ENCODE results near the gene C2CD2. TPM values are rescaled to one million over a fixed set of nuclear protein-coding genes. Genes with fewer than 3 reads are reported as not detected.

C2CD2 gene
- total RNA-seq, 4 donors from 2014 or later = 9.5 to 37.5 (median 18.3) TPM

GRCh38 chr21:41929248-41929647 lies 24.6 kb downstream of the C2CD2 start:
- Histone ChIP-seq H3K27me3 (no peaks in the 10 kb centered on the region), H3K9me3 (no peaks in the 10 kb centered on the region), H3K4me1 (peaks cover 0 to 6% of the 10 kb centered on the region in 2 donors), H3K27ac (peak overlapping the region in 1 of 2 donors; percentile 87), H3K36me3 (no peaks in the 10 kb centered on the region), H3K4me3 (no peak overlapping the region)
- no peak for DNase-seq
- TF ChIP-seq POLR2A (IDR thresholded peaks at IDR 0.05) = no peak
- intact Hi-C loops (cut with DNase I; ENCODE audit: low total_unique reads) = no loop called here

GRCh38 chr21:41928621-41929220 lies 25.1 kb downstream of the C2CD2 start:
- Histone ChIP-seq H3K27me3 (no peaks in the 10 kb centered on the region), H3K27ac (peak overlapping the region in 1 of 2 donors; percentile 87), H3K4me1 (peaks cover 0 to 6% of the 10 kb centered on the region in 2 donors), H3K9me3 (no peaks in the 10 kb centered on the region), H3K4me3 (no peak overlapping the region), H3K36me3 (no peaks in the 10 kb centered on the region)
- TF ChIP-seq POLR2A (IDR thresholded peaks at IDR 0.05) (no peak), CTCF (IDR thresholded peaks at IDR 0.05) (no peak)
- intact Hi-C loops (cut with DNase I; ENCODE audit: low total_unique reads) = no loop called here
- DNase-seq = no peak

GRCh38 chr21:41927727-41928409 lies 25.9 kb downstream of the C2CD2 start:
- intact Hi-C loops (cut with DNase I; ENCODE audit: low total_unique reads) = no loop called here
- peak overlapping the region; percentile 79 to 87 for H3K27ac ChIP-seq
- no peak overlapping the region for H3K4me3 ChIP-seq
- H3K9me3 ChIP-seq = no peaks in the 10 kb centered on the region
- H3K36me3 ChIP-seq = no peaks in the 10 kb centered on the region
- TF ChIP-seq POLR2A (IDR thresholded peaks at IDR 0.05) (no peak), CTCF (IDR thresholded peaks at IDR 0.05) (no peak)
- H3K27me3 ChIP-seq = no peaks in the 10 kb centered on the region
- H3K4me1 ChIP-seq = no peaks in the 10 kb centered on the region
- DNase-seq = no peak

- H3K27me3 ChIP-seq = no peaks in the 10 kb centered on the region
- H3K4me3 ChIP-seq = peak overlapping the region; percentile 17 to 40
- peak overlapping the region; percentile 79 to 87 for H3K27ac ChIP-seq
- TF ChIP-seq POLR2A (IDR thresholded peaks at IDR 0.05) (no peak), CTCF (IDR thresholded peaks at IDR 0.05) (no peak)
- no peaks in the 10 kb centered on the region for H3K4me1 ChIP-seq
- intact Hi-C loops (cut with DNase I; ENCODE audit: low total_unique reads) = no loop called here
- H3K9me3 ChIP-seq = no peaks in the 10 kb centered on the region
- H3K36me3 ChIP-seq = no peaks in the 10 kb centered on the region
- DNase-seq = no peak
Measured at GRCh38 chr21:41926807-41927171, 27.0 kb downstream of the C2CD2 start.

GRCh38 chr21:41926117-41926806 lies 27.6 kb downstream of the C2CD2 start:
- DNase-seq = no peak
- intact Hi-C loops (cut with DNase I; ENCODE audit: low total_unique reads) = no loop called here
- Histone ChIP-seq H3K4me3 (peak overlapping the region; percentile 17 to 40), H3K36me3 (no peaks in the 10 kb centered on the region), H3K27me3 (no peaks in the 10 kb centered on the region), H3K9me3 (no peaks in the 10 kb centered on the region), H3K27ac (peak overlapping the region; percentile 79 to 87), H3K4me1 (no peaks in the 10 kb centered on the region)
- TF ChIP-seq CTCF (IDR thresholded peaks at IDR 0.05) = no peak
- TF ChIP-seq POLR2A (IDR thresholded peaks at IDR 0.05) = peak in 1 of 2 donors; percentile 12

All from uterus (tissue), 4 donors.